CD8-positive, alpha-beta memory T cell (primary cell): Measurements from ENCODE around the gene GSTO2. TPM values are rescaled to one million over a fixed set of nuclear protein-coding genes. Genes with fewer than 3 reads are reported as not detected.
"Not testable (repeated sequence)": the region's sequence is repeated elsewhere in the genome, so short reads cannot be mapped to it uniquely, and the experiment has no call there.

Source experiments
- CTCF ChIA-PET: fragments of 350-600 bp; sonication (Branson Sonifier 250); formaldehyde crosslinking; loops from one replicate; lab custom pipeline; 2021; ENCODE audit warnings: antibody characterized with exemption; lab: Charles Lee
- POLR2A ChIA-PET: fragments of 350-600 bp; sonication (Branson Sonifier 250); formaldehyde crosslinking; loops from one replicate; lab custom pipeline; 2021; ENCODE audit warnings: antibody characterized with exemption; lab: Charles Lee
- DNase-seq, 5 donors: peaks; one replicate each; pipeline versions ENCODE4 v3.0.0 to v3.0.0-alpha.2; 2020 to 2022; ENCODE audit warnings: mixed read lengths in 1 of 5
- H3K27ac ChIP-seq: one replicate; pipeline ENCODE4 v1.7.0; 2013; ENCODE audit warnings: low read depth, mild to moderate bottlenecking, low read length, moderate library complexity
- H3K27me3 ChIP-seq: 2 replicates; pipeline ENCODE4 v1.7.0; 2013; ENCODE audit warnings: low read length, mild to moderate bottlenecking; ENCODE audit not compliant: insufficient read depth, poor library complexity, severe bottlenecking
- H3K36me3 ChIP-seq: 2 replicates; pipeline ENCODE4 v1.7.0; 2013; ENCODE audit warnings: mild to moderate bottlenecking, low read length, moderate library complexity; ENCODE audit not compliant: insufficient read depth
- H3K4me1 ChIP-seq: 2 replicates; pipeline ENCODE4 v1.7.0; 2013; ENCODE audit warnings: mild to moderate bottlenecking, low read length, moderate library complexity; ENCODE audit not compliant: insufficient read depth
- H3K4me3 ChIP-seq: 2 replicates; pipeline ENCODE4 v1.7.0; 2013; ENCODE audit warnings: mild to moderate bottlenecking, low read length
- H3K9me3 ChIP-seq: 2 replicates; pipeline ENCODE4 v1.7.0; 2013; ENCODE audit warnings: mild to moderate bottlenecking, low read length
- H3K27ac Mint-ChIP-seq, 8 donors: one replicate each; pipeline ENCODE4 v1.8.0; 2020 to 2021; ENCODE audit warnings: mixed read lengths in 8 of 8, mild to moderate bottlenecking in 6 of 8, inconsistent platforms in 3 of 8, moderate library complexity in 3 of 8
- H3K27me3 Mint-ChIP-seq, 2 donors: one replicate each; pipeline ENCODE4 v1.8.0; 2020 to 2021; ENCODE audit warnings: mixed read lengths in 2 of 2, mild to moderate bottlenecking in 1 of 2, moderate library complexity in 1 of 2
- H3K36me3 Mint-ChIP-seq, 3 donors: one replicate each; pipeline ENCODE4 v1.8.0; 2020 to 2021; ENCODE audit warnings: mixed read lengths in 3 of 3, inconsistent platforms in 1 of 3, mild to moderate bottlenecking in 1 of 3
- H3K4me1 Mint-ChIP-seq, 3 donors: one replicate each; pipeline ENCODE4 v1.8.0; 2020 to 2021; ENCODE audit warnings: mixed read lengths in 3 of 3, inconsistent platforms in 1 of 3, mild to moderate bottlenecking in 1 of 3
- H3K4me3 Mint-ChIP-seq, 7 donors: one replicate each; pipeline ENCODE4 v1.8.0; 2020 to 2021; ENCODE audit warnings: mixed read lengths in 7 of 7, mild to moderate bottlenecking in 6 of 7, moderate library complexity in 4 of 7, inconsistent platforms in 2 of 7
- H3K9me3 Mint-ChIP-seq, 5 donors: one replicate each; pipeline ENCODE4 v1.8.0; 2020 to 2022; ENCODE audit warnings: mixed read lengths in 5 of 5, mild to moderate bottlenecking in 3 of 5, moderate library complexity in 2 of 5, inconsistent platforms in 1 of 5
- polyA plus RNA-seq: library from polyadenylated mRNA; unstranded; fragments of 300-500 nt; fragmentation: Illumina TruSeq; gene quantifications from one replicate; pipeline ENCODE4 v1.2.3, GENCODE V29; 2021
- total RNA-seq, 2 experiments: library from RNA; stranded (reverse); gene quantifications; one replicate each; pipeline ENCODE4 v1.2.3, GENCODE V29; 2021

GSTO2 gene
- total and polyA plus RNA-seq, 3 experiments from 2014 or later, result 0.60 to 1.1 (median 0.93) TPM

- no peak overlapping the region for H3K4me3 Mint-ChIP-seq
- no peaks in the 10 kb centered on the region for H3K9me3 ChIP-seq
These were observed 21.4 kb upstream of the GSTO2 start for GRCh38 chr10:104247513-104248146.

GRCh38 chr10:104248931-104249330 lies 20.1 kb upstream of the GSTO2 start:
- POLR2A ChIA-PET, result not testable (repeated sequence)

More at GRCh38 chr10:104247513-104248146, 21.4 kb upstream of the GSTO2 start:
- H3K27me3 ChIP-seq, result no peaks in the 10 kb centered on the region
- Mint-ChIP-seq H3K27me3 (peaks cover 9 to 44% of the 10 kb centered on the region in 2 donors), H3K27ac (no peak overlapping the region), H3K36me3 (peaks cover 0 to 1% (median 0%) of the 10 kb centered on the region in 3 donors), H3K9me3 (no peaks in the 10 kb centered on the region), H3K4me1 (no peaks in the 10 kb centered on the region)
- DNase-seq, result no peak
- CTCF ChIA-PET, result interaction anchor here (1.8 kb wide), 1 partner anchor 26 kb away, joined by 3 read pairs; no protein-coding TSS in a partner anchor
- POLR2A ChIA-PET, result no interaction called here
- no peak overlapping the region for H3K4me3 ChIP-seq
- H3K27ac ChIP-seq, result no peak overlapping the region
- H3K4me1 ChIP-seq, result no peaks in the 10 kb centered on the region
- no peaks in the 10 kb centered on the region for H3K36me3 ChIP-seq

GRCh38 chr10:104250371-104250770 lies 18.6 kb upstream of the GSTO2 start:
- Mint-ChIP-seq H3K27me3 (peaks cover 9 to 33% of the 10 kb centered on the region in 2 donors), H3K27ac (no peak overlapping the region), H3K4me3 (peak overlapping the region in 1 of 7 donors; percentile 35), H3K4me1 (peaks cover 3 to 14% (median 10%) of the 10 kb centered on the region in 3 donors), H3K9me3 (no peaks in the 10 kb centered on the region), H3K36me3 (peaks cover 0 to 8% (median 0%) of the 10 kb centered on the region in 3 donors)
- Histone ChIP-seq H3K36me3 (no peaks in the 10 kb centered on the region), H3K27ac (no peak overlapping the region), H3K27me3 (no peaks in the 10 kb centered on the region), H3K4me3 (no peak overlapping the region), H3K9me3 (no peaks in the 10 kb centered on the region), H3K4me1 (peaks cover 5% of the 10 kb centered on the region)
- POLR2A ChIA-PET, result no interaction called here
- CTCF ChIA-PET, result interaction anchor here (3.0 kb wide), 1 partner anchor 24 kb away, joined by 8 read pairs; no protein-coding TSS in a partner anchor
- DNase-seq, result no peak

More at GRCh38 chr10:104248931-104249330, 20.1 kb upstream of the GSTO2 start:
- H3K36me3 ChIP-seq, H3K9me3 ChIP-seq, H3K4me3 ChIP-seq, H3K4me1 Mint-ChIP-seq, H3K9me3 Mint-ChIP-seq, H3K4me3 Mint-ChIP-seq, H3K27ac ChIP-seq, DNase-seq, H3K4me1 ChIP-seq, H3K27me3 ChIP-seq, H3K36me3 Mint-ChIP-seq, H3K27ac Mint-ChIP-seq: not testable (repeated sequence)
- H3K27me3 Mint-ChIP-seq, result peaks cover 9 to 39% of the 10 kb centered on the region in 2 donors
- CTCF ChIA-PET, result interaction anchor here (1.3 to 3.0 kb wide), 2 partner anchors 26 to 42 kb away, joined by 5 to 8 read pairs; no protein-coding TSS in a partner anchor

- Mint-ChIP-seq H3K4me1 (peaks cover 11 to 25% (median 20%) of the 10 kb centered on the region in 3 donors), H3K4me3 (peak overlapping the region in 1 of 7 donors; percentile 60), H3K27ac (no peak overlapping the region), H3K9me3 (no peaks in the 10 kb centered on the region), H3K27me3 (peaks cover 9 to 33% of the 10 kb centered on the region in 2 donors), H3K36me3 (peaks cover 0 to 11% (median 0%) of the 10 kb centered on the region in 3 donors)
- peaks cover 13% of the 10 kb centered on the region for H3K4me1 ChIP-seq
- H3K27ac ChIP-seq, result no peak overlapping the region
- ChIA-PET CTCF (no interaction called here), POLR2A (no interaction called here)
- DNase-seq, result no peak
- H3K4me3 ChIP-seq, result no peak overlapping the region
- H3K27me3 ChIP-seq, result no peaks in the 10 kb centered on the region
- H3K9me3 ChIP-seq, result no peaks in the 10 kb centered on the region
- no peaks in the 10 kb centered on the region for H3K36me3 ChIP-seq
These were observed 17.5 kb upstream of the GSTO2 start for GRCh38 chr10:104251443-104251842.

GRCh38 chr10:104252368-104252767 lies 16.6 kb upstream of the GSTO2 start:
- POLR2A ChIA-PET, result no interaction called here
- no peak overlapping the region for H3K4me3 ChIP-seq
- H3K9me3 Mint-ChIP-seq, result no peaks in the 10 kb centered on the region
- H3K27ac Mint-ChIP-seq, result no peak overlapping the region
- H3K4me1 Mint-ChIP-seq, result peaks cover 18 to 33% (median 29%) of the 10 kb centered on the region in 3 donors
- CTCF ChIA-PET, result interaction anchor here (1.3 kb wide), 1 partner anchor 12 kb away, joined by 4 read pairs; no protein-coding TSS in a partner anchor
- no peak overlapping the region for H3K27ac ChIP-seq
- H3K27me3 ChIP-seq, result no peaks in the 10 kb centered on the region
- peaks cover 9 to 30% of the 10 kb centered on the region in 2 donors for H3K27me3 Mint-ChIP-seq
- H3K4me1 ChIP-seq, result peaks cover 22% of the 10 kb centered on the region
- no peaks in the 10 kb centered on the region for H3K9me3 ChIP-seq
- peak overlapping the region in 2 of 7 donors; percentile 20 to 96 for H3K4me3 Mint-ChIP-seq
- H3K36me3 Mint-ChIP-seq, result peaks cover 0 to 14% (median 0%) of the 10 kb centered on the region in 3 donors
- H3K36me3 ChIP-seq, result no peaks in the 10 kb centered on the region
- no peak for DNase-seq

- Histone ChIP-seq H3K27ac (no peak overlapping the region), H3K4me1 (peaks cover 30% of the 10 kb centered on the region), H3K27me3 (no peaks in the 10 kb centered on the region), H3K36me3 (no peaks in the 10 kb centered on the region), H3K4me3 (no peak overlapping the region), H3K9me3 (no peaks in the 10 kb centered on the region)
- Mint-ChIP-seq H3K9me3 (no peaks in the 10 kb centered on the region), H3K4me1 (peaks cover 21 to 38% (median 33%) of the 10 kb centered on the region in 3 donors), H3K36me3 (peaks cover 0 to 19% (median 3%) of the 10 kb centered on the region in 3 donors), H3K27ac (peak overlapping the region in 4 of 8 donors; percentile 53 to 98 (median 80)), H3K27me3 (peaks cover 9 to 26% of the 10 kb centered on the region in 2 donors), H3K4me3 (peak overlapping the region; percentile 19 to 96 (median 94))
- CTCF ChIA-PET, result interaction anchor here (1.0 to 8.2 kb wide), 3 partner anchors 11 to 23 kb away, joined by 4 to 57 read pairs (median 4); partner anchors contain the start of gene CFAP43
- POLR2A ChIA-PET, result interaction anchor here (1.3 kb wide), 1 partner anchor 13 kb away, joined by 4 read pairs; no protein-coding TSS in a partner anchor
- DNase-seq, result no peak
These were observed 15.9 kb upstream of the GSTO2 start for GRCh38 chr10:104253106-104253505.

GRCh38 chr10:104253606-104254410 lies 15.2 kb upstream of the GSTO2 start:
- H3K4me3 Mint-ChIP-seq, result peak overlapping the region; percentile 91 to 99 (median 95)
- POLR2A ChIA-PET, result interaction anchor here (0.6 to 1.8 kb wide), 5 partner anchors 11 to 132 kb away, joined by 3 to 13 read pairs (median 4); partner anchors contain the start of genes GSTO2 and SFR1

More at GRCh38 chr10:104253606-104254410, 15.2 kb upstream of the GSTO2 start:
- H3K9me3 Mint-ChIP-seq, result no peaks in the 10 kb centered on the region
- H3K36me3 Mint-ChIP-seq, result peaks cover 0 to 25% (median 3%) of the 10 kb centered on the region in 3 donors
- peak overlapping the region; percentile 76 for H3K27ac ChIP-seq
- H3K27me3 Mint-ChIP-seq, result peaks cover 9 to 19% of the 10 kb centered on the region in 2 donors
- peak overlapping the region; percentile 64 for H3K4me3 ChIP-seq
- peak overlapping the region; percentile 48 to 99 (median 92) for H3K27ac Mint-ChIP-seq
- CTCF ChIA-PET, result interaction anchor here (0.9 to 8.2 kb wide), 7 partner anchors 8 to 38 kb away, joined by 3 to 57 read pairs (median 4); partner anchors contain the start of gene CFAP43
- H3K4me1 Mint-ChIP-seq, result peaks cover 26 to 44% (median 40%) of the 10 kb centered on the region in 3 donors
- no peaks in the 10 kb centered on the region for H3K36me3 ChIP-seq
- no peak for DNase-seq
- H3K4me1 ChIP-seq, result peaks cover 34% of the 10 kb centered on the region
- H3K9me3 ChIP-seq, result no peaks in the 10 kb centered on the region
- no peaks in the 10 kb centered on the region for H3K27me3 ChIP-seq
